HEK293T (cell line): Measurements from ENCODE around the gene ANK3.

Experiments
- CTCF ChIA-PET: fragments of 350-600 bp; formaldehyde crosslinking; extraction: SDS; loops from one replicate; lab custom pipeline; 2021; ENCODE audit warnings: antibody characterized with exemption, inconsistent platforms; lab: Yijun Ruan, JAX
- POLR2A ChIA-PET: fragments of 350-600 bp; formaldehyde crosslinking; extraction: SDS; loops from one replicate; lab custom pipeline; 2020; ENCODE audit warnings: antibody characterized with exemption, inconsistent platforms; lab: Yijun Ruan, JAX
- DNase-seq: peaks from one replicate; pipeline ENCODE4 v3.0.0; 2012; ENCODE audit warnings: mixed read lengths; ENCODE audit errors: extremely low spot score
- ARNT ChIP-seq: fragments of 450-650 bp; IDR thresholded peaks from 2 replicates; pipeline ENCODE4 v1.6.1; 2017; ENCODE audit warnings: mild to moderate bottlenecking
- BHLHE40 ChIP-seq: fragments of 450-650 bp; IDR thresholded peaks from 2 replicates; pipeline ENCODE4 v1.6.1; 2016; ENCODE audit warnings: mild to moderate bottlenecking, moderate library complexity, borderline replicate concordance
- CTBP1 ChIP-seq: fragments of 450-650 bp; IDR thresholded peaks from 2 replicates; pipeline ENCODE4 v1.6.1; 2016; ENCODE audit warnings: borderline replicate concordance
- ELF4 ChIP-seq: fragments of 450-650 bp; IDR thresholded peaks from 2 replicates; pipeline ENCODE4 v1.6.1; 2017; ENCODE audit warnings: antibody characterized with exemption
- FOXA1 ChIP-seq: fragments of 450-650 bp; IDR thresholded peaks from 2 replicates; pipeline ENCODE4 v1.6.1; 2016; ENCODE audit warnings: mild to moderate bottlenecking
- FOXK2 ChIP-seq: fragments of 450-650 bp; IDR thresholded peaks from 2 replicates; pipeline ENCODE4 v1.6.1; 2016; ENCODE audit warnings: mild to moderate bottlenecking
- FOXM1 ChIP-seq: fragments of 450-650 bp; IDR thresholded peaks from 2 replicates; pipeline ENCODE4 v1.6.1; 2017; ENCODE audit warnings: mild to moderate bottlenecking, borderline replicate concordance
- HDGF ChIP-seq: fragments of 450-650 bp; IDR thresholded peaks from 2 replicates; pipeline ENCODE4 v1.6.1; 2017; ENCODE audit warnings: antibody characterized with exemption, borderline replicate concordance
- L3MBTL2 ChIP-seq: fragments of 450-650 bp; conservative IDR thresholded peaks from 2 replicates; pipeline ENCODE4 v1.6.1; 2016; ENCODE audit warnings: mild to moderate bottlenecking
- LEF1 ChIP-seq: fragments of 450-650 bp; IDR thresholded peaks from 2 replicates; pipeline ENCODE4 v1.6.1; 2017; ENCODE audit warnings: mild to moderate bottlenecking, borderline replicate concordance
- NFRKB ChIP-seq: fragments of 450-650 bp; IDR thresholded peaks from 2 replicates; pipeline ENCODE4 v1.6.1; 2016; ENCODE audit warnings: mild to moderate bottlenecking, moderate library complexity
- SP1 ChIP-seq: fragments of 450-650 bp; IDR thresholded peaks from 2 replicates; pipeline ENCODE4 v1.6.1; 2017
- SUZ12 ChIP-seq: fragments of 450-650 bp; IDR thresholded peaks from 2 replicates; pipeline ENCODE4 v1.6.1; 2016; ENCODE audit warnings: mild to moderate bottlenecking
- TARDBP ChIP-seq: fragments of 450-650 bp; IDR thresholded peaks from 2 replicates; pipeline ENCODE4 v1.6.1; 2016
- ZNF384 ChIP-seq: fragments of 450-650 bp; IDR thresholded peaks from 2 replicates; pipeline ENCODE4 v1.6.1; 2016
- TF ChIP-seq, protein P1 (sequence below): fragments of 450-650 bp; IDR thresholded peaks from 2 replicates; pipeline ENCODE4 v1.6.1; 2016

Gene ANK3

DNA sequence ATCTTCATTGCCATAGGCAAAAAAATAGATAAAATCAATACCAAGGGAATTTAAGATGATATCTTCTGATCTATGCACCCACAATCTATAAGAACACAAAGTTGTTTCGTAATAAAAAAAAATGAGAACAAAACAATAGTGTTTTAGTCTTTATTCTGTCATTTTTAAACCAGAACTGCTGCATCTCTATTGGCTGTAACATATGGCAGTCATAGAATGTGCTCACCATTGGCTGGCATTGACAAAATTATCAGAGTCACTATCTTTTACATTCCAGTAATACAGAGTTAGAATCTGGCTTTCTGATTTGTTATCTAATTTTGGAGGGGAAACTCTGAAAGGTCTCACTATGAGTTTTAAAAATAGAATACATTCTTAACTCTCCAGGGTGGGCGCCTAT is 344.7 kb downstream of the ANK3 start:
- POLR2A ChIA-PET: no interaction called here
- CTCF ChIA-PET: no interaction called here
- DNase-seq: no peak
- no peak for TF ChIP-seq HDGF
- TF ChIP-seq SP1: no peak
- no peak for TF ChIP-seq SUZ12
- TF ChIP-seq FOXA1: no peak
- no peak for TF ChIP-seq ARNT
- TF ChIP-seq CTBP1: no peak

DNA sequence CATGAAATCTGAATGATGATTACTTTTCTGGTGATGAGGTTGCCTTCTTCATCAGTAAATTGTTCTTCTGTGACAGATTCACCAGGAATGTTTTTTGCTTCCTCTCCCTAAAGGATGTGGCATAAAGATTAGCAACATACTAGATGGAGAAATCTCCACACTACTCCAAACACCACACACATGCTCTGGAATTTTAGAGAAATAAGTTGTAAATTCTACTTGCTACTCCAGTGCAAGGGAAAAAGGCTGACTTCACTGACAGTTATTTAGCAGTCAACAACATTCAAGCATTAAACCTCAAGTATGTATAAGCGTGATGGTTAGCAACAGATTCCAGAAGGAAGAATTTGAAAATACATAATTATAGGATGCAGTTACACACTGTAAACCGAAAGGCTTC is 345.4 kb downstream of the ANK3 start:
- POLR2A ChIA-PET: no interaction called here
- CTCF ChIA-PET: no interaction called here
- no peak for DNase-seq
- TF ChIP-seq CTBP1 (no peak), SUZ12 (no peak)

- DNase-seq: no peak
- ChIA-PET CTCF (no interaction called here), POLR2A (no interaction called here)
- TF ChIP-seq FOXA1 (no peak), NFRKB (no peak), SUZ12 (no peak), L3MBTL2 (no peak), LEF1 (no peak), TARDBP (no peak), CTBP1 (no peak), ELF4 (no peak), HDGF (no peak), SP1 (no peak), FOXM1 (no peak), FOXK2 (no peak), ARNT (no peak), ZNF384 (no peak), BHLHE40 (no peak)
- TF ChIP-seq, protein P1, sequence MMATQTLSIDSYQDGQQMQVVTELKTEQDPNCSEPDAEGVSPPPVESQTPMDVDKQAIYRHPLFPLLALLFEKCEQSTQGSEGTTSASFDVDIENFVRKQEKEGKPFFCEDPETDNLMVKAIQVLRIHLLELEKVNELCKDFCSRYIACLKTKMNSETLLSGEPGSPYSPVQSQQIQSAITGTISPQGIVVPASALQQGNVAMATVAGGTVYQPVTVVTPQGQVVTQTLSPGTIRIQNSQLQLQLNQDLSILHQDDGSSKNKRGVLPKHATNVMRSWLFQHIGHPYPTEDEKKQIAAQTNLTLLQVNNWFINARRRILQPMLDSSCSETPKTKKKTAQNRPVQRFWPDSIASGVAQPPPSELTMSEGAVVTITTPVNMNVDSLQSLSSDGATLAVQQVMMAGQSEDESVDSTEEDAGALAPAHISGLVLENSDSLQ: no peak
Observed at GRCh38 chr10:60043561-60044241, 346.0 kb downstream of the ANK3 start.

GRCh38 chr10:60042914-60043313 is 346.8 kb downstream of the ANK3 start:
- ChIA-PET POLR2A (no interaction called here), CTCF (no interaction called here)
- TF ChIP-seq, protein P1: peak; percentile 62
- TF ChIP-seq ELF4: no peak
- DNase-seq: no peak

DNA sequence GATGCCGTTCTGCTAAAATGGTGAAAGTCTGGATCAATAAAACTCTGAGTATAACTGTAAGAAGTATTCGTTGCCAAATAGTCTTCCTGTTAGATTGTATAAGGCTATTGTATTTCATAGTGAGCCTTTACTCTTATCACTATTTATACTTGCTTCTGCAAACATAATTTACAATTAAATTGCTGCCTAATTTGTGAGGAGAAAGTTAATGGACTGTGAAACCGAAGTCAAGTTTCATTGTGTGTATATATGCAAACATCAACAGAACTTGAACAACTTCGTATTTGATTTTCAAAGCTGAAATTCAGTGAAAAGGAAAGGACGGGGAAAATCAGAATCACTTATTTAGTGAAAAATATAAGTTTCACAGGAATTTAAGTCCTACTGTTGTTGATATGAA is 347.4 kb downstream of the ANK3 start:
- DNase-seq: no peak
- 0 out of 2 replicates have a peak, but pooled peaks have one; percentile 5 for TF ChIP-seq CTBP1
- TF ChIP-seq, protein P1: 0 out of 2 replicates have a peak, but pooled peaks have one; percentile 5
- TF ChIP-seq ARNT: no peak
- CTCF ChIA-PET: no interaction called here
- POLR2A ChIA-PET: no interaction called here

DNA sequence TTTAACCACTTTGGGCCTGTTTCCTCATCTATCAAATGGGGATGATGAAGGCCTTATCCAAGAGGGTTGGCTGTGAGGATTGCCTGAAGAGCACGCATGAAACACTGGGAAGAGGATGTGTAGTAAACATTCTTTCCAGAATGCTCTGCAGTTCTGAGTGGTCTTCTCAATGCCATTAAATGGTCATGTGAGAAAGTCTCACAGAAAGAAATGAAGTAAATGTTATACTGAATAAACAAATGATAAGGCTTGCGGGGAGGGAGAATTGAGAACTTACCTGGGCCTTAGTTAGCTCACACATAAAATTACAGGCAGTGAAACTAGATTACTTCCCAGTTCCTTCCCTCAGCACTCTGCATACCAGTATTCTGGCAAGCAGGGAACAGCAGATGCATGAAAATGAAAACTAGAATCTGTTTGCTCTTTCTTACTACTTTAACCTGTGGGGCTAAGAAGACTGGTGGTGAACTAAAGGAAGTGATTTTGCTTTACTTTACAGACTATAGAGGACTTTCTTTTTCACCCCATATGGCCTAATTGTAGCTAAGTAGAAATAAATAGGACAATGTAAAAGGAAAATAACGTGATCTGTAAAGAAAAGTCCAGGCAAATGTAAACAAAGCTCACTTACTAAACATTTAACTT is 348.1 kb downstream of the ANK3 start:
- no peak for TF ChIP-seq NFRKB
- CTCF ChIA-PET: no interaction called here
- POLR2A ChIA-PET: no interaction called here

DNA sequence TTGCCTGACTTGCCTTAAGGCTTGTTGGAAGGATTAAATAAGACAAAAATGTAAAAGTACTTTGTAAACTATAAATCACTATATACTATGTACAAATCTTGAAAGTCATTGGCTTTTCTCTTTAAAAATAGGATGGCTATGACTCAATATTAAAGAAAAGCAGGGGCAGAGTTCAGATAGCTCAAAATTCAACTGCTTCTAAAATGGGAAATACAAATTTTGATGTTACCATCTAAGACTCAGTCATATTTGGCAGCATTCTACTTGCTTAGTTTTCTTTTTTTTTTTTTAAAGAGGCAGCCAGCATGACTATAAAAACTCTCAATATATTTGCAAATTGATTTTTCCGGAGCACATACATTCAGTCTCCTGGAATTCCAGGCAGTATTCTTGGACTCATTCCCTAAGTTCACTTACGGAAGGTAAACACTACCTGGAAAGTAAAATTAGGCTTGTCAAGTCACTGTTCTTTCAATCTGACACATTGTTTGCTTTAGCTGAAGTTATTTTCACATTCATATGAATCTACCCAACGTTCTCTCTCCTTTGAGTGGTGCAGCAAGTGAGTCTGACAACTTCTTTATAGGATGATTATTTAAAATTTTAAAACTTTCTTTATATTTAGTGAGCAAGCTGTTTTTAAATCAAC is 349.5 kb downstream of the ANK3 start:
- POLR2A ChIA-PET: no interaction called here
- TF ChIP-seq FOXM1 (no peak), CTBP1 (no peak)
- TF ChIP-seq, protein P1: no peak
- CTCF ChIA-PET: interaction anchor here (0.7 kb wide), 1 partner anchor 1105 kb away, joined by 4 read pairs; no protein-coding TSS in a partner anchor
- no peak for DNase-seq

More for the DNA sequence above, 348.1 kb downstream of the ANK3 start:
- DNase-seq: no peak
